HEK293 (cell line): ENCODE measurements around the gene PRPF31.

Source experiments
- BCL11A ChIP-seq: fragments of 450-650 bp; formaldehyde crosslinking; IDR thresholded peaks from 2 replicates; pipeline ENCODE4 v1.5.1; 2016; ENCODE audit warnings: low read depth, missing biosample characterization, missing genetic modification characterization
- CTCF ChIP-seq: fragments of 450-650 bp; formaldehyde crosslinking; IDR thresholded peaks from 2 replicates; pipeline ENCODE4 v1.5.1; 2016; ENCODE audit warnings: missing biosample characterization, missing genetic modification characterization
- ZNF24 ChIP-seq: fragments of 450-650 bp; formaldehyde crosslinking; IDR thresholded peaks from 2 replicates; pipeline ENCODE4 v1.5.1; 2016; ENCODE audit warnings: missing biosample characterization, missing genetic modification characterization
- ZNF335 ChIP-seq: fragments of 450-650 bp; formaldehyde crosslinking; conservative IDR thresholded peaks from 2 replicates; pipeline ENCODE4 v1.5.1; 2016; ENCODE audit warnings: missing biosample characterization, missing genetic modification characterization
- ZNF660 ChIP-seq: fragments of 450-650 bp; IDR thresholded peaks from 2 replicates; pipeline ENCODE4 v1.5.1; 2018; ENCODE audit warnings: missing biosample characterization, mild to moderate bottlenecking, missing genetic modification characterization

DNA sequence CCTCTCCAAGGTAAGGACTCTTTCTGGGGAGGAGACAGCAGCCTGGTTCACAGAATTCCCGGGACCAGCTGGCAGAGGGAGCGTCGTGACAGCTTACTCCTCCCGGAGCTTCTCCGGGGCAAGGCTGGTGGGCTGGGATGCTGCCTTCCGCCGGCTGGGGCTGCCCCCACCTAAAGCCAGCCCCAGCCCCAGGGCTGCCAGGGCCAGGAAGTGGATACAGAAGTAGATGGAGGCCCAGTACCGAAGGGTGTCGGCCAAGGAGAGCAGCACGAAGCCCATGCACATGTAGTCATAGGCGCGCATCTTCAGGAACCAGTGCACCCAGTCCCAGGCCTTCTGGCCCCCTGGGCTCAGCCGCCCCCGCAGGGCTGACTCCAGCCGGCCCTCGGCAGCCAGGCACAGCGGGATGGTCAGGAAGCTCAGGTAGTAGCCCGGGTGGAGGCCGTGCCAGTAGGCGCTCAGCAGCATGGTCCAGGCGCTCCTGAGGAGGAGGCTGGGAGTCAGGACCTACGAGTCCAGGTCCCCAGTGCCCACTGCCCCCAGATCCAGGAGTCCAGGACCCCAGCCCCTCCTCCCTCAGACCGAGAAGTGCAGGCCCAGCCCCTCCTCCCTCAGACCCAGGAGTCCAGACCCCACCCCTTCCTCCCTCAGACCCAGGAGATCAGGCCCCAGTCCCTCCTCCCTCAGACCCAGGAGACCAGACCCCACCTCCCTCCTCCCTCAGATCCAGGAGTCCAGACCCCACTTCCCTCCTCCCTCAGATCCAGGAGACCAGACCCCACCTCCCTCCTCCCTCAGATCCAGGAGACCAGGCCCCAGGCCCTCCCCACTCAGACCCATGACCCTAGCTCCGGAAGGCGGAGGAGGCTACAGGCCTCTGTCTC lies 58.6 kb downstream of the PRPF31 start:
- no peak for TF ChIP-seq ZNF335
- no peak for TF ChIP-seq BCL11A (tag by site-specific recombination)
- TF ChIP-seq ZNF660 (tag by site-specific recombination), result no peak
- no peak for TF ChIP-seq ZNF24 (tag by site-specific recombination)
- TF ChIP-seq CTCF (tag by site-specific recombination), result no peak
